ENCODE results near the gene GRK2.

- no peak for TF ChIP-seq POLR2AphosphoS5 (IDR thresholded peaks at IDR 0.05; ENCODE audit: insufficient read depth, low read depth, low read length)
- no peak for TF ChIP-seq POLR2A (IDR thresholded peaks at IDR 0.05; ENCODE audit: low read depth, low read length)
- TF ChIP-seq CTCF (IDR thresholded peaks at IDR 0.05; ENCODE audit: extremely low read depth in 1 of 2, insufficient read depth in 1 of 2, low read depth in 1 of 2, low read length in 2 of 2) = no peak
Measured at GRCh38 chr11:67283481-67283963, 17.2 kb downstream of the GRK2 start.
